ENCODE measurements around the gene VGLL4.

- TF ChIP-seq CTCF (IDR thresholded peaks at IDR 0.05) (no peak), POLR2A (IDR thresholded peaks at IDR 0.05) (no peak)
Measured at GRCh38 chr3:11563159-11563864, 80.4 kb downstream of the VGLL4 start.

Measured in lower leg skin (tissue), 3 donors.